Glutamatergic neuron (in vitro differentiated cells): ENCODE results near the gene CMTM5. TPM values are rescaled to one million over a fixed set of nuclear protein-coding genes. Genes with fewer than 3 reads are reported as not detected.
"Not testable (repeated sequence)": the region's sequence is repeated elsewhere in the genome, so short reads cannot be mapped to it uniquely, and the experiment has no call there.

Source experiments
- DNase-seq: peaks from one replicate; pipeline ENCODE4 v3.0.0; 2022
- H3K27ac Mint-ChIP-seq: one replicate; pipeline ENCODE4 v1.8.0; 2020; ENCODE audit warnings: mild to moderate bottlenecking, mixed read lengths, inconsistent platforms; ENCODE audit not compliant: unreplicated experiment
- H3K27me3 Mint-ChIP-seq: one replicate; pipeline ENCODE4 v1.8.0; 2020; ENCODE audit warnings: mild to moderate bottlenecking, moderate library complexity, mixed read lengths, inconsistent platforms; ENCODE audit not compliant: unreplicated experiment
- H3K36me3 Mint-ChIP-seq: one replicate; pipeline ENCODE4 v1.8.0; 2020; ENCODE audit warnings: mild to moderate bottlenecking, mixed read lengths, inconsistent platforms; ENCODE audit not compliant: unreplicated experiment
- H3K4me1 Mint-ChIP-seq: one replicate; pipeline ENCODE4 v1.8.0; 2020; ENCODE audit warnings: mild to moderate bottlenecking, low read depth, mixed read lengths, inconsistent platforms; ENCODE audit not compliant: unreplicated experiment
- H3K4me3 Mint-ChIP-seq: one replicate; pipeline ENCODE4 v1.8.0; 2020; ENCODE audit warnings: mild to moderate bottlenecking, mixed read lengths, inconsistent platforms; ENCODE audit not compliant: unreplicated experiment
- H3K9me3 Mint-ChIP-seq: one replicate; pipeline ENCODE4 v1.8.0; 2020; ENCODE audit warnings: mild to moderate bottlenecking, moderate library complexity, mixed read lengths, inconsistent platforms; ENCODE audit not compliant: unreplicated experiment
- CTCF ChIP-seq: fragments of 200-600 bp; sonication (generic); IDR thresholded peaks from one replicate; pipeline ENCODE4 v1.5.0; 2021; ENCODE audit not compliant: partially characterized antibody, unreplicated experiment
- microRNA-seq: library from miRNA; unstranded; fragments of <30 nt; microRNA quantifications from one replicate; pipeline ENCODE4, GENCODE V29; 2020; ENCODE audit not compliant: unreplicated experiment
- total RNA-seq: library from RNA; stranded (reverse); fragmentation: NEBNext Ultra II Directional; extraction: Animal tissue kit (Norgen Biotek cat#: 25700); gene quantifications from one replicate; pipeline ENCODE4 v1.2.1, GENCODE V29; 2021; ENCODE audit not compliant: unreplicated experiment

The CMTM5 gene
- total RNA-seq, 1 donor from 2014 or later: not detected

GRCh38 chr14:23421594-23421993 lies 44.7 kb downstream of the CMTM5 start:
- Mint-ChIP-seq H3K27me3 (peaks cover 6% of the 10 kb centered on the region), H3K9me3 (peaks cover 2% of the 10 kb centered on the region)

GRCh38 chr14:23423657-23424056 lies 46.8 kb downstream of the CMTM5 start:
- DNase-seq: no peak
- peaks cover 4% of the 10 kb centered on the region for H3K27me3 Mint-ChIP-seq
- H3K27ac Mint-ChIP-seq: no peak overlapping the region
- TF ChIP-seq CTCF: no peak
- no peaks in the 10 kb centered on the region for H3K36me3 Mint-ChIP-seq
- H3K4me3 Mint-ChIP-seq: peak overlapping the region; percentile 12
- H3K4me1 Mint-ChIP-seq: no peaks in the 10 kb centered on the region
- H3K9me3 Mint-ChIP-seq: peaks cover 4% of the 10 kb centered on the region

More at GRCh38 chr14:23421594-23421993, 44.7 kb downstream of the CMTM5 start:
- Mint-ChIP-seq H3K4me3 (no peak overlapping the region), H3K4me1 (no peaks in the 10 kb centered on the region), H3K27ac (no peak overlapping the region), H3K36me3 (no peaks in the 10 kb centered on the region)
- DNase-seq: no peak
- no peak for TF ChIP-seq CTCF

GRCh38 chr14:23425169-23425568 lies 48.3 kb downstream of the CMTM5 start:
- no peak for TF ChIP-seq CTCF
- peaks cover 6% of the 10 kb centered on the region for H3K27me3 Mint-ChIP-seq
- no peak overlapping the region for H3K27ac Mint-ChIP-seq
- H3K4me3 Mint-ChIP-seq: no peak overlapping the region
- H3K36me3 Mint-ChIP-seq: no peaks in the 10 kb centered on the region
- H3K9me3 Mint-ChIP-seq: peaks cover 4% of the 10 kb centered on the region
- no peaks in the 10 kb centered on the region for H3K4me1 Mint-ChIP-seq
- DNase-seq: no peak

- H3K27ac Mint-ChIP-seq, H3K4me1 Mint-ChIP-seq, H3K36me3 Mint-ChIP-seq, H3K27me3 Mint-ChIP-seq, DNase-seq, H3K9me3 Mint-ChIP-seq, H3K4me3 Mint-ChIP-seq: not testable (repeated sequence)
Observed at GRCh38 chr14:23425798-23426197, 49.0 kb downstream of the CMTM5 start.

- TF ChIP-seq CTCF: no peak
Observed at GRCh38 chr14:23428686-23429495, 52.0 kb downstream of the CMTM5 start.

More at GRCh38 chr14:23428686-23429495, 52.0 kb downstream of the CMTM5 start:
- H3K4me1 Mint-ChIP-seq: no peaks in the 10 kb centered on the region
- no peak overlapping the region for H3K4me3 Mint-ChIP-seq
- H3K27ac Mint-ChIP-seq: no peak overlapping the region
- H3K9me3 Mint-ChIP-seq: peaks cover 7% of the 10 kb centered on the region
- peaks cover 15% of the 10 kb centered on the region for H3K27me3 Mint-ChIP-seq
- no peak for DNase-seq
- H3K36me3 Mint-ChIP-seq: peaks cover 6% of the 10 kb centered on the region

Small RNAs within 50 kb of the gene (microRNA-seq; reads per million reads assigned to microRNA genes)
- gene MIR208A: 0.41 reads per million
- 0.41 reads per million for gene MIR208B

Other genes with a start within 250 kb of the CMTM5 start
- 7.9 TPM for gene SLC7A8, start 193.4 kb upstream of the CMTM5 start, total RNA-seq
- not detected for gene RNF212B, start 139.1 kb upstream of the CMTM5 start, total RNA-seq
- gene HOMEZ, start 90.9 kb upstream of the CMTM5 start, total RNA-seq: 12.2 TPM
- 10.8 TPM for gene PPP1R3E, start 74.2 kb upstream of the CMTM5 start, total RNA-seq
- gene BCL2L2, start 70.2 kb upstream of the CMTM5 start, total RNA-seq: 32.6 TPM
- gene PABPN1, start 55.6 kb upstream of the CMTM5 start, total RNA-seq: 355 TPM
- gene SLC22A17, start 24.2 kb upstream of the CMTM5 start, total RNA-seq: 70.6 TPM
- 90.4 TPM for gene EFS, start 11.9 kb upstream of the CMTM5 start, total RNA-seq
- not detected for gene IL25, start 4.2 kb upstream of the CMTM5 start, total RNA-seq
- not detected for gene MYH6, start 31.2 kb downstream of the CMTM5 start, total RNA-seq
- gene MYH7, start 58.6 kb downstream of the CMTM5 start, total RNA-seq: not detected
- gene NGDN, start 92.7 kb downstream of the CMTM5 start, total RNA-seq: 46.5 TPM
- 39.1 TPM for gene ZFHX2, start 174.7 kb downstream of the CMTM5 start, total RNA-seq
- gene THTPA, start 179.2 kb downstream of the CMTM5 start, total RNA-seq: 19.3 TPM
- 105 TPM for gene AP1G2, start 190.7 kb downstream of the CMTM5 start, total RNA-seq
- gene JPH4, start 201.7 kb downstream of the CMTM5 start, total RNA-seq: 52.7 TPM